ENCODE measurements around the gene ZNF496.

GRCh38 chr1:247347477-247348222 lies 16.0 kb upstream of the ZNF496 start:
- TF ChIP-seq CTCF (IDR thresholded peaks at IDR 0.05) (no peak), SIN3A (IDR thresholded peaks at IDR 0.05; ENCODE audit: borderline replicate concordance, insufficient read depth, low read depth, low read length) (no peak), POLR2AphosphoS5 (IDR thresholded peaks at IDR 0.05; ENCODE audit: low read depth, low read length) (no peak)
